ENCODE results near the gene PRKCE.

DNA sequence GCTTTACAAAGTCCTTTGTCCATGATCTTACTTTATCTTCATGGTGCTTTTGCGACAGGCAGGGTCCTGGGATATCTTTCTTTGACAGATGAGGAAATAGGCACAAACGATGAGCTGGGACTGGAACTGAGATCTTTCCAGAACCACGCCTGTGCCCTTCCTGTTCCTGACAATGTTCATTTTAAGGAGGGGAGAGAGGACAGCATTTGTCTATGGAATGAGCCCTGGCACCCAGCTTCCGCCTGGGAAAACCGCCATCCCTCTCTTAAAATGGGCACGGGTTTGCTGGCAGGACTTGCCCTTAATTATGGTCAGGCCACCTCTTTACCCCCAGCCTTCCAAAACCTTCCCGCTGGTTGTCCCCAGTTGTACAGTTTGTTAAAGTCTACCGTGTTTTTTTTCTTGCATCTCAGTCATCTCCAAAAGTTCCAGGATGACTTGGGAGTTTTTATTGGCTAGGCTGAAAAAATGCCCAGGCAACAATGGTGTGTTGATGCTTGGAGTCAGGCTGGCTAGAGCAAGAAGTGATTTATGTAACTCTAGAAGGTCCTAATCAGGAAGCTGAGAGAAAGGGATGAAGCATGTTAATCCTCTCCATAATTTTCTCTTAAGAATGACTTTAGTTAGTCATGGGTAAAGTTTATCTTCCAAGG lies 380.8 kb downstream of the PRKCE start:
- TF ChIP-seq, protein P1, sequence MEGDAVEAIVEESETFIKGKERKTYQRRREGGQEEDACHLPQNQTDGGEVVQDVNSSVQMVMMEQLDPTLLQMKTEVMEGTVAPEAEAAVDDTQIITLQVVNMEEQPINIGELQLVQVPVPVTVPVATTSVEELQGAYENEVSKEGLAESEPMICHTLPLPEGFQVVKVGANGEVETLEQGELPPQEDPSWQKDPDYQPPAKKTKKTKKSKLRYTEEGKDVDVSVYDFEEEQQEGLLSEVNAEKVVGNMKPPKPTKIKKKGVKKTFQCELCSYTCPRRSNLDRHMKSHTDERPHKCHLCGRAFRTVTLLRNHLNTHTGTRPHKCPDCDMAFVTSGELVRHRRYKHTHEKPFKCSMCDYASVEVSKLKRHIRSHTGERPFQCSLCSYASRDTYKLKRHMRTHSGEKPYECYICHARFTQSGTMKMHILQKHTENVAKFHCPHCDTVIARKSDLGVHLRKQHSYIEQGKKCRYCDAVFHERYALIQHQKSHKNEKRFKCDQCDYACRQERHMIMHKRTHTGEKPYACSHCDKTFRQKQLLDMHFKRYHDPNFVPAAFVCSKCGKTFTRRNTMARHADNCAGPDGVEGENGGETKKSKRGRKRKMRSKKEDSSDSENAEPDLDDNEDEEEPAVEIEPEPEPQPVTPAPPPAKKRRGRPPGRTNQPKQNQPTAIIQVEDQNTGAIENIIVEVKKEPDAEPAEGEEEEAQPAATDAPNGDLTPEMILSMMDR (conservative IDR thresholded peaks at IDR 0.05 in 1 of 2, IDR thresholded peaks at IDR 0.05 in 1 of 2; ENCODE audit: low read depth in 1 of 2, low read length in 2 of 2), result no peak
- no peak for TF ChIP-seq EZH2 (IDR thresholded peaks at IDR 0.05; ENCODE audit: low read length, missing control alignments)

Measured in fibroblast of lung (primary cell).